Uterus (tissue), 4 donors: Measurements from ENCODE around the gene ENTPD1. TPM values are rescaled to one million over a fixed set of nuclear protein-coding genes. Genes with fewer than 3 reads are reported as not detected.
"Not testable (repeated sequence)": the region's sequence is repeated elsewhere in the genome, so short reads cannot be mapped to it uniquely, and the experiment has no call there.

Source experiments
- DNase-seq, 2 donors: peaks; one replicate each; pipeline ENCODE4 v3.0.0-alpha.2; 2019 to 2020
- H3K27ac ChIP-seq, 2 donors: fragments of 200-600 bp; sonication (generic); 1 replicate in 1 of 2; 2 replicates in 1 of 2; pipeline ENCODE4 v1.5.1; 2016 to 2018
- H3K27me3 ChIP-seq, 2 donors: fragments of 200-600 bp; sonication (generic); one replicate each; pipeline ENCODE4 v1.5.1; 2018 to 2019; ENCODE audit warnings: control low read depth in 1 of 2
- H3K36me3 ChIP-seq, 2 donors: fragments of 200-600 bp; sonication (generic); one replicate each; pipeline ENCODE4 v1.5.1; 2019; ENCODE audit warnings: control low read depth in 1 of 2
- H3K4me1 ChIP-seq, 2 donors: fragments of 200-600 bp; sonication (generic); one replicate each; pipeline ENCODE4 v1.5.1; 2018 to 2019; ENCODE audit warnings: control low read depth in 1 of 2
- H3K4me3 ChIP-seq, 2 donors: fragments of 200-600 bp; sonication (generic); 1 replicate in 1 of 2; 2 replicates in 1 of 2; pipeline ENCODE4 v1.5.1; 2018 to 2019; ENCODE audit warnings: mild to moderate bottlenecking in 1 of 2
- H3K9me3 ChIP-seq, 2 donors: fragments of 200-600 bp; sonication (generic); one replicate each; pipeline ENCODE4 v1.5.1; 2019; ENCODE audit warnings: control low read depth in 1 of 2
- CTCF ChIP-seq, 4 experiments: fragments of 200-600 bp in 2 of 4; fragments of 450-650 bp in 2 of 4; sonication (generic) in 2 of 4; IDR thresholded peaks; one replicate each; pipeline ENCODE4 v1.5.1; 2016 to 2019; ENCODE audit warnings: antibody characterized with exemption in 4 of 4, mild to moderate bottlenecking in 2 of 4, moderate library complexity in 1 of 4
- POLR2A ChIP-seq, 2 donors: fragments of 450-650 bp; IDR thresholded peaks; one replicate each; pipeline ENCODE4 v1.6.1; 2016; ENCODE audit warnings: antibody characterized with exemption in 2 of 2, mild to moderate bottlenecking in 1 of 2, moderate library complexity in 1 of 2
- intact Hi-C: fragments of 100-400 bp; cut with DNase I; formaldehyde crosslinking; loops from one replicate; pipeline ENCODE4 v1.15.1; 2023; ENCODE audit warnings: low total_unique reads
- total RNA-seq, 4 donors: library from RNA; depleted of rRNA in 3 of 4; stranded (reverse); fragments of >200 nt in 3 of 4; gene quantifications; one replicate each; pipeline versions ENCODE4 v1.1.0 to v1.2.4, GENCODE V29; 2014 to 2023
- donor health status: DM: yes; HTN: yes; CAD: no.

Gene ENTPD1
- total RNA-seq, 4 donors from 2014 or later: 42.4 to 99.5 (median 69.5) TPM

GRCh38 chr10:95880704-95881103, 124.7 kb downstream of the ENTPD1 start:
- peak overlapping the region in 1 of 2 donors; percentile 66 for H3K27ac ChIP-seq
- no peaks in the 10 kb centered on the region for H3K36me3 ChIP-seq
- H3K4me1 ChIP-seq: no peaks in the 10 kb centered on the region
- no peak for TF ChIP-seq POLR2A (IDR thresholded peaks at IDR 0.05)
- TF ChIP-seq CTCF (IDR thresholded peaks at IDR 0.05): no peak
- H3K27me3 ChIP-seq: no peaks in the 10 kb centered on the region
- intact Hi-C loops: no loop called here
- DNase-seq: no peak
- no peak overlapping the region for H3K4me3 ChIP-seq
- H3K9me3 ChIP-seq: no peaks in the 10 kb centered on the region

- H3K4me3 ChIP-seq: no peak overlapping the region
- H3K36me3 ChIP-seq: no peaks in the 10 kb centered on the region
- H3K27me3 ChIP-seq: no peaks in the 10 kb centered on the region
- peak overlapping the region in 1 of 2 donors; percentile 66 for H3K27ac ChIP-seq
- H3K4me1 ChIP-seq: no peaks in the 10 kb centered on the region
- no peaks in the 10 kb centered on the region for H3K9me3 ChIP-seq
- DNase-seq: no peak
- intact Hi-C loops: no loop called here
- TF ChIP-seq POLR2A (IDR thresholded peaks at IDR 0.05): no peak
- TF ChIP-seq CTCF (IDR thresholded peaks at IDR 0.05): no peak
Measured at GRCh38 chr10:95881316-95881715, 125.4 kb downstream of the ENTPD1 start.

GRCh38 chr10:95889830-95890229, 133.9 kb downstream of the ENTPD1 start:
- no peak overlapping the region for H3K4me3 ChIP-seq
- no peak for TF ChIP-seq POLR2A (IDR thresholded peaks at IDR 0.05)
- no peak for TF ChIP-seq CTCF (IDR thresholded peaks at IDR 0.05)
- H3K36me3 ChIP-seq: no peaks in the 10 kb centered on the region

GRCh38 chr10:95896071-95896850, 140.3 kb downstream of the ENTPD1 start:
- Histone ChIP-seq H3K4me1 (no peaks in the 10 kb centered on the region), H3K27me3 (no peaks in the 10 kb centered on the region), H3K4me3 (no peak overlapping the region), H3K36me3 (no peaks in the 10 kb centered on the region), H3K9me3 (no peaks in the 10 kb centered on the region), H3K27ac (no peak overlapping the region)
- DNase-seq: no peak
- no peak for TF ChIP-seq CTCF (IDR thresholded peaks at IDR 0.05)
- no peak for TF ChIP-seq POLR2A (IDR thresholded peaks at IDR 0.05)
- intact Hi-C loops: no loop called here

More at GRCh38 chr10:95889830-95890229, 133.9 kb downstream of the ENTPD1 start:
- no peak for DNase-seq
- Histone ChIP-seq H3K27ac (no peak overlapping the region), H3K27me3 (no peaks in the 10 kb centered on the region), H3K9me3 (no peaks in the 10 kb centered on the region), H3K4me1 (no peaks in the 10 kb centered on the region)
- intact Hi-C loops: no loop called here

GRCh38 chr10:95905897-95906580, 150.1 kb downstream of the ENTPD1 start:
- H3K4me3 ChIP-seq, H3K36me3 ChIP-seq, H3K27me3 ChIP-seq, H3K9me3 ChIP-seq, intact Hi-C loops, DNase-seq, H3K4me1 ChIP-seq, H3K27ac ChIP-seq: not testable (repeated sequence)
